ENCODE measurements around the gene RSAD2. TPM values are rescaled to one million over a fixed set of nuclear protein-coding genes. Genes with fewer than 3 reads are reported as not detected.

RSAD2 gene
- total RNA-seq, 1 experiment from 2014 or later, result not detected

DNA sequence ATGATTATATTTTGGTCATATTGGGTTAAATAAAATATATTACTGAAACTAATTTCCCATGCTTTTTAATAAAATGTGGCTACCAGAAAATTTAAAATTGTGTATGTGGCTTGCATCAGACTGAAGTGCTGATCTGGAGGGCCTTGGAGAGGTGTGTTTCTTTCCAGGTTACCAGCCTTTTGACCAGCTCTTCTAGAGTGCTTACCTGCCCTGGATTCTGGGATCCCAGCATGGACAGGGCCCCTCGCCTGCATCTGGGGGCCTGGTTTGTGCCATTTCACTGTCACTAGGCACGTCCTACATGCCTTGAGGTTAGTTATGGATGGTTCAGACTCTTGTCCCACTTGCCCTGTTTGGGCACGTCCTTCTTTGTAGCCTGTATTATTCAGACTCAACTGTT lies 50.2 kb downstream of the RSAD2 start:
- no peaks in the 10 kb centered on the region for H3K27me3 ChIP-seq (ENCODE audit: insufficient read depth, low read depth)
- intact Hi-C loops (cut with micrococcal nuclease; ENCODE audit: unreplicated experiment), result no loop called here
- no peak overlapping the region for H2AFZ ChIP-seq
- H4K20me1 ChIP-seq (ENCODE audit: insufficient read depth), result no peaks in the 10 kb centered on the region
- no peaks in the 10 kb centered on the region for H3K9me2 ChIP-seq (ENCODE audit: insufficient read depth)
- H3K9me3 ChIP-seq (ENCODE audit: insufficient read depth, low read depth), result no peaks in the 10 kb centered on the region
- no peaks in the 10 kb centered on the region for H3K79me2 ChIP-seq (ENCODE audit: low read depth)
- no TSS peak for BruUV-seq (replicated peaks)
- POLR2A ChIA-PET (ENCODE audit: unreplicated experiment), result no interaction called here
- CTCF ChIA-PET, result no interaction called here
- no peaks in the 10 kb centered on the region for H3F3A ChIP-seq (ENCODE audit: insufficient read depth, low read depth)
- no peak overlapping the region for H3K4me3 ChIP-seq
- no peaks in the 10 kb centered on the region for H3K4me1 ChIP-seq (replicated peaks; ENCODE audit: insufficient read depth)
- DNase-seq, result no peak
- no peak overlapping the region for H3K4me2 ChIP-seq
- TF ChIP-seq, protein P1, sequence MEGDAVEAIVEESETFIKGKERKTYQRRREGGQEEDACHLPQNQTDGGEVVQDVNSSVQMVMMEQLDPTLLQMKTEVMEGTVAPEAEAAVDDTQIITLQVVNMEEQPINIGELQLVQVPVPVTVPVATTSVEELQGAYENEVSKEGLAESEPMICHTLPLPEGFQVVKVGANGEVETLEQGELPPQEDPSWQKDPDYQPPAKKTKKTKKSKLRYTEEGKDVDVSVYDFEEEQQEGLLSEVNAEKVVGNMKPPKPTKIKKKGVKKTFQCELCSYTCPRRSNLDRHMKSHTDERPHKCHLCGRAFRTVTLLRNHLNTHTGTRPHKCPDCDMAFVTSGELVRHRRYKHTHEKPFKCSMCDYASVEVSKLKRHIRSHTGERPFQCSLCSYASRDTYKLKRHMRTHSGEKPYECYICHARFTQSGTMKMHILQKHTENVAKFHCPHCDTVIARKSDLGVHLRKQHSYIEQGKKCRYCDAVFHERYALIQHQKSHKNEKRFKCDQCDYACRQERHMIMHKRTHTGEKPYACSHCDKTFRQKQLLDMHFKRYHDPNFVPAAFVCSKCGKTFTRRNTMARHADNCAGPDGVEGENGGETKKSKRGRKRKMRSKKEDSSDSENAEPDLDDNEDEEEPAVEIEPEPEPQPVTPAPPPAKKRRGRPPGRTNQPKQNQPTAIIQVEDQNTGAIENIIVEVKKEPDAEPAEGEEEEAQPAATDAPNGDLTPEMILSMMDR (conservative IDR thresholded peaks at IDR 0.05), result no peak
- TF ChIP-seq EZH2 (IDR thresholded peaks at IDR 0.05; ENCODE audit: low read depth), result no peak
- H3K27ac ChIP-seq, result no peak overlapping the region
- no peaks in the 10 kb centered on the region for H3K36me3 ChIP-seq (ENCODE audit: low read depth)

DNA sequence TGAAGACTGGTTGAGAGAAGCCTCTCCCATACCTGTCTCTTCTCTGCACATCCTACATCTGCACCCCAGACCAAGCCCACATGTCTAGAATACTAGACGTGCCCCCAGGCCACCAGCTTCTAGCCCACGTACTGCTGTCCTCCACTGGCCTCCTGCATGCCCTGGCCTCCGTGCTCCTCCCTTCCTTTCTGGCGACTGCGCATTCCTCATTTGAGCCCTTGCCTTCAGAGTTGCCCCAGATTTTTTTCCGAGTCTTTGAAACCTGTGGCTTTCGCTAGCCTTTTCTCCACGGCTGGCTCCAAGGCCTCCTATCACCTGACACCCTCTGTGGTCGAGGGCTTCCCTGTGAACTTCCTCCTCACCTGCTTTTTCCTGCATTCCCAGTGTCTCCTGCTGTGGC lies 50.9 kb downstream of the RSAD2 start:
- no TSS peak for BruUV-seq (replicated peaks)
- H3K9me2 ChIP-seq (ENCODE audit: insufficient read depth), result no peaks in the 10 kb centered on the region
- no peaks in the 10 kb centered on the region for H3K9me3 ChIP-seq (ENCODE audit: insufficient read depth, low read depth)
- no peak for TF ChIP-seq EZH2 (IDR thresholded peaks at IDR 0.05; ENCODE audit: low read depth)
- TF ChIP-seq, protein P1 (conservative IDR thresholded peaks at IDR 0.05), result no peak
- H2AFZ ChIP-seq, result no peak overlapping the region
- ChIA-PET CTCF (no interaction called here), POLR2A (ENCODE audit: unreplicated experiment) (no interaction called here)
- H3K27ac ChIP-seq, result no peak overlapping the region
- DNase-seq, result no peak
- no peaks in the 10 kb centered on the region for H3K4me1 ChIP-seq (replicated peaks; ENCODE audit: insufficient read depth)
- H3K36me3 ChIP-seq (ENCODE audit: low read depth), result no peaks in the 10 kb centered on the region
- no peaks in the 10 kb centered on the region for H3K27me3 ChIP-seq (ENCODE audit: insufficient read depth, low read depth)
- H3K4me3 ChIP-seq, result no peak overlapping the region
- no peaks in the 10 kb centered on the region for H4K20me1 ChIP-seq (ENCODE audit: insufficient read depth)
- no peaks in the 10 kb centered on the region for H3K79me2 ChIP-seq (ENCODE audit: low read depth)
- no peak overlapping the region for H3K4me2 ChIP-seq
- no peaks in the 10 kb centered on the region for H3F3A ChIP-seq (ENCODE audit: insufficient read depth, low read depth)
- intact Hi-C loops (cut with micrococcal nuclease; ENCODE audit: unreplicated experiment), result no loop called here

DNA sequence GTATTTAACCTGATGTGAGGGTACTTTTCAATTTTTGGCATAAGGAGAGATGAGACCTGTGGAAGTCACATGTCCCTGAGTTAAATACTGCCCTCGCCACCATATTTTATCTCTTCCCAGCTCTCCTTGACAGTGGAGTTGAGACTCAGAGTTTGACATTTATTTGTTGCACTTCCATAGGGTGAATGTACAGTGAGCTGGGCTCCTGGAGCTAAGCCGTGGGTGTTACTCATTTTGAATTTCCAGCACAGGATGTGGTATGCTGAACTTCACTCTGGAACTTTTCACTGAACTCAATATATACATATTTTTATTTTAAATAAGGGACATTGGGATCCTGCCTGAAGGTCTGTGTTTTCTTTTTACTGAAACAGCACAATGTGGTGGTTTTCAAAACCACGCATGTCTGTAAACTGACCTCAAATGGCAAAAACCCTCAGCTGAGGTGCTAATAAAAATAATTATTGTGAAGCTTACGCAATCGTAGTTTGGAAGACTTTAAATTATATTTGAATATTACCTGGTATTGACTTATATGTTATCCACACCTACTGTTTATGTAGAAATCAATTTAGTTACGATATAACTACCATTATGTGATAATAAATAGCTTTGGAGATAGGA lies 51.7 kb downstream of the RSAD2 start:
- CTCF ChIA-PET, result no interaction called here
- POLR2A ChIA-PET (ENCODE audit: unreplicated experiment), result no interaction called here
- Histone ChIP-seq H4K20me1 (ENCODE audit: insufficient read depth) (0 out of 2 replicates have a peak, but pooled peaks cover under 1% of the 10 kb centered on the region), H3K36me3 (ENCODE audit: low read depth) (no peaks in the 10 kb centered on the region), H3F3A (ENCODE audit: insufficient read depth, low read depth) (no peaks in the 10 kb centered on the region), H3K4me3 (no peak overlapping the region), H3K27me3 (ENCODE audit: insufficient read depth, low read depth) (no peaks in the 10 kb centered on the region), H3K79me2 (ENCODE audit: low read depth) (no peaks in the 10 kb centered on the region), H2AFZ (no peak overlapping the region), H3K9me3 (ENCODE audit: insufficient read depth, low read depth) (no peaks in the 10 kb centered on the region), H3K4me2 (no peak overlapping the region), H3K9me2 (ENCODE audit: insufficient read depth) (no peaks in the 10 kb centered on the region), H3K4me1 (replicated peaks; ENCODE audit: insufficient read depth) (no peaks in the 10 kb centered on the region), H3K27ac (no peak overlapping the region)
- no peak for DNase-seq
- BruUV-seq (replicated peaks), result no TSS peak
- intact Hi-C loops (cut with micrococcal nuclease; ENCODE audit: unreplicated experiment), result no loop called here
- TF ChIP-seq, protein P1 (conservative IDR thresholded peaks at IDR 0.05), result no peak
- TF ChIP-seq EZH2 (IDR thresholded peaks at IDR 0.05; ENCODE audit: low read depth), result no peak

Measured in PC-9 (cell line).